ENCODE results near the gene GIPC2. TPM values are rescaled to one million over a fixed set of nuclear protein-coding genes. Genes with fewer than 3 reads are reported as not detected.

GIPC2 gene
- total and polyA plus RNA-seq, 9 of the 15 experiments (the other 6 are each of a cell fraction or from before 2014, with no cell fraction given): 0.01 to 0.05 (median 0.04) TPM; not detected in 3

DNA sequence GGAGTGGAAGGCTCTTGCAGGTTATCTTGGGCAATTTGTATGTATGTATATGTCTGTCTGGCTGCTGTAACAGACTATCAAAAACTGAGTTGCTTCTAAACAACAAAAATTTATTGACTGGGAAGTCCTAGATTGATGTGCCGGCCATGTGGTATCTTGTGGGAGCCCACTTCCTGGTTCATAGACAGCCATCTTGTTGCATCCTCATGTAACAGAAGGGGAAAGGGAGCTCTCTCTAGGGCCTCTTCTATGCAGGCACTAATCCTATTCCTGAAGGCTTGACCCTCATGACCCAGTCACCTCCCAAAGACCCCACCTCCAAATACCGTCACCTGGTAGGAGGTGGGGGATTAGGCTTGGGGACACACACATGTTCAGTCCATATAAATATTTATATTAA, 9.2 kb downstream of the GIPC2 start (continued):
- TF ChIP-seq ZFP36 (IDR thresholded peaks at IDR 0.05; ENCODE audit: low read depth, low read length, partially characterized antibody) (no peak), DMBX1 (CRISPR knock-in tag; IDR thresholded peaks at IDR 0.05; ENCODE audit: borderline replicate concordance) (peak; percentile 22; the same call in 1 of the 2 replicates), NR2C1 (IDR thresholded peaks at IDR 0.05) (no peak), NR2C1 (tag; IDR thresholded peaks at IDR 0.05) (peak; percentile 45; the same call in 1 of the 2 replicates)
- TF ChIP-seq, protein P1, sequence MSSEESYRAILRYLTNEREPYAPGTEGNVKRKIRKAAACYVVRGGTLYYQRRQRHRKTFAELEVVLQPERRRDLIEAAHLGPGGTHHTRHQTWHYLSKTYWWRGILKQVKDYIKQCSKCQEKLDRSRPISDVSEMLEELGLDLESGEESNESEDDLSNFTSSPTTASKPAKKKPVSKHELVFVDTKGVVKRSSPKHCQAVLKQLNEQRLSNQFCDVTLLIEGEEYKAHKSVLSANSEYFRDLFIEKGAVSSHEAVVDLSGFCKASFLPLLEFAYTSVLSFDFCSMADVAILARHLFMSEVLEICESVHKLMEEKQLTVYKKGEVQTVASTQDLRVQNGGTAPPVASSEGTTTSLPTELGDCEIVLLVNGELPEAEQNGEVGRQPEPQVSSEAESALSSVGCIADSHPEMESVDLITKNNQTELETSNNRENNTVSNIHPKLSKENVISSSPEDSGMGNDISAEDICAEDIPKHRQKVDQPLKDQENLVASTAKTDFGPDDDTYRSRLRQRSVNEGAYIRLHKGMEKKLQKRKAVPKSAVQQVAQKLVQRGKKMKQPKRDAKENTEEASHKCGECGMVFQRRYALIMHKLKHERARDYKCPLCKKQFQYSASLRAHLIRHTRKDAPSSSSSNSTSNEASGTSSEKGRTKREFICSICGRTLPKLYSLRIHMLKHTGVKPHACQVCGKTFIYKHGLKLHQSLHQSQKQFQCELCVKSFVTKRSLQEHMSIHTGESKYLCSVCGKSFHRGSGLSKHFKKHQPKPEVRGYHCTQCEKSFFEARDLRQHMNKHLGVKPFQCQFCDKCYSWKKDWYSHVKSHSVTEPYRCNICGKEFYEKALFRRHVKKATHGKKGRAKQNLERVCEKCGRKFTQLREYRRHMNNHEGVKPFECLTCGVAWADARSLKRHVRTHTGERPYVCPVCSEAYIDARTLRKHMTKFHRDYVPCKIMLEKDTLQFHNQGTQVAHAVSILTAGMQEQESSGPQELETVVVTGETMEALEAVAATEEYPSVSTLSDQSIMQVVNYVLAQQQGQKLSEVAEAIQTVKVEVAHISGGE (CRISPR knock-in tag; IDR thresholded peaks at IDR 0.05): peak in 1 of 3 experiments; percentile 7; a peak in 1 of 6 replicates
- TF ChIP-seq, protein P2, sequence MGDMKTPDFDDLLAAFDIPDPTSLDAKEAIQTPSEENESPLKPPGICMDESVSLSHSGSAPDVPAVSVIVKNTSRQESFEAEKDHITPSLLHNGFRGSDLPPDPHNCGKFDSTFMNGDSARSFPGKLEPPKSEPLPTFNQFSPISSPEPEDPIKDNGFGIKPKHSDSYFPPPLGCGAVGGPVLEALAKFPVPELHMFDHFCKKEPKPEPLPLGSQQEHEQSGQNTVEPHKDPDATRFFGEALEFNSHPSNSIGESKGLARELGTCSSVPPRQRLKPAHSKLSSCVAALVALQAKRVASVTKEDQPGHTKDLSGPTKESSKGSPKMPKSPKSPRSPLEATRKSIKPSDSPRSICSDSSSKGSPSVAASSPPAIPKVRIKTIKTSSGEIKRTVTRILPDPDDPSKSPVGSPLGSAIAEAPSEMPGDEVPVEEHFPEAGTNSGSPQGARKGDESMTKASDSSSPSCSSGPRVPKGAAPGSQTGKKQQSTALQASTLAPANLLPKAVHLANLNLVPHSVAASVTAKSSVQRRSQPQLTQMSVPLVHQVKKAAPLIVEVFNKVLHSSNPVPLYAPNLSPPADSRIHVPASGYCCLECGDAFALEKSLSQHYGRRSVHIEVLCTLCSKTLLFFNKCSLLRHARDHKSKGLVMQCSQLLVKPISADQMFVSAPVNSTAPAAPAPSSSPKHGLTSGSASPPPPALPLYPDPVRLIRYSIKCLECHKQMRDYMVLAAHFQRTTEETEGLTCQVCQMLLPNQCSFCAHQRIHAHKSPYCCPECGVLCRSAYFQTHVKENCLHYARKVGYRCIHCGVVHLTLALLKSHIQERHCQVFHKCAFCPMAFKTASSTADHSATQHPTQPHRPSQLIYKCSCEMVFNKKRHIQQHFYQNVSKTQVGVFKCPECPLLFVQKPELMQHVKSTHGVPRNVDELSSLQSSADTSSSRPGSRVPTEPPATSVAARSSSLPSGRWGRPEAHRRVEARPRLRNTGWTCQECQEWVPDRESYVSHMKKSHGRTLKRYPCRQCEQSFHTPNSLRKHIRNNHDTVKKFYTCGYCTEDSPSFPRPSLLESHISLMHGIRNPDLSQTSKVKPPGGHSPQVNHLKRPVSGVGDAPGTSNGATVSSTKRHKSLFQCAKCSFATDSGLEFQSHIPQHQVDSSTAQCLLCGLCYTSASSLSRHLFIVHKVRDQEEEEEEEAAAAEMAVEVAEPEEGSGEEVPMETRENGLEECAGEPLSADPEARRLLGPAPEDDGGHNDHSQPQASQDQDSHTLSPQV (IDR thresholded peaks at IDR 0.05): peak; percentile 20; the same call in 1 of the 2 replicates
- TF ChIP-seq, protein P3, sequence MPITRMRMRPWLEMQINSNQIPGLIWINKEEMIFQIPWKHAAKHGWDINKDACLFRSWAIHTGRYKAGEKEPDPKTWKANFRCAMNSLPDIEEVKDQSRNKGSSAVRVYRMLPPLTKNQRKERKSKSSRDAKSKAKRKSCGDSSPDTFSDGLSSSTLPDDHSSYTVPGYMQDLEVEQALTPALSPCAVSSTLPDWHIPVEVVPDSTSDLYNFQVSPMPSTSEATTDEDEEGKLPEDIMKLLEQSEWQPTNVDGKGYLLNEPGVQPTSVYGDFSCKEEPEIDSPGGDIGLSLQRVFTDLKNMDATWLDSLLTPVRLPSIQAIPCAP (CRISPR knock-in tag; IDR thresholded peaks at IDR 0.05; ENCODE audit: borderline replicate concordance): no peak

All from K562 (cell line).